ENCODE data around the gene ACAA1. TPM values are rescaled to one million over a fixed set of nuclear protein-coding genes. Genes with fewer than 3 reads are reported as not detected.
A peak's percentile ranks its signal among the peaks of the same experiment; 100 is the strongest.

ACAA1 gene
- total and polyA plus RNA-seq, 9 of the 15 experiments (the other 6 are each of a cell fraction or from before 2014, with no cell fraction given): 4.0 to 88.9 (median 57.2) TPM

DNA sequence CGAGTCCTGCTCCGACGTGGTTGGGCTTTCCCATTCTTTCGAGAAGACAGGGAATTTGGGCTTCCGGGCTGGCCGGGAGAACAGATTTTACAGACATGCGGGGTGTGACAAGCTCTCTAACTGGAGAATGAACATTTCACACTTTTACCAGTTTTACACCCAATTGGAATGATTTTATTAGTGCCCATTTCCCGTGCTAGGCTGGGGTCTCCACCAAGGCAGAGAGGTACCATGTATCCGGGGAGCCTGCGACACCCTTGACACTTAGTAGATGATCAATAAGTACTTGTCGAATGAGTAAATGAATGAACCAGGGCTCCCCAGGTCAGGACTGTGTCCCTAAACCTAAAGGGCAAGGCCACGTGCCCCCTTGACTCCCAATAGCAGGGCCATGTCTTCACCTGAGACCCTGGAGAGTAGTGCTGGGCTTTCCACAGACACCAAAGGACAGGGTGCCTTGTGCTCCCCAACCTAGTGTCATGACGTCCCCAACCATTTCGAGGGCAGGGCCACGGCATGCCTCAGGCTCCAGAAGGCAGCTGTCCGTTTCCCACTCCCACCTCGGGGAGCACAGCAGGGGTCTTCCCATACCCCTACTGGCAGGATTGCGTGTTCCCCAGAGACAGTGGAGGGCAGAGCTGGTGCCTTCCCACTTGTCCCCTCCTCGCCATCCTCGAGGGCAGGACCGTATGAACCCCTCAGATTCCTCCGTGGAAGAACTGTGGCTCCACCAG, 855 bp upstream of the ACAA1 start (continued):
- no peak for TF ChIP-seq BCLAF1 (IDR thresholded peaks at IDR 0.05; ENCODE audit: borderline replicate concordance in 1 of 2, control insufficient read depth in 1 of 2, low read depth in 2 of 2, low read length in 1 of 2)
- TF ChIP-seq ZNF76 (CRISPR knock-in tag; IDR thresholded peaks at IDR 0.05; ENCODE audit: borderline replicate concordance): peak; percentile 30; the same call in 1 of the 2 replicates
- TF ChIP-seq SMAD4 (CRISPR knock-in tag; conservative IDR thresholded peaks at IDR 0.05): peak; percentile 52
- TF ChIP-seq ZNF398 (CRISPR knock-in tag; IDR thresholded peaks at IDR 0.05): no peak
- TF ChIP-seq ZNF324 (CRISPR knock-in tag; IDR thresholded peaks at IDR 0.05): no peak; the same call in 1 of the 2 replicates
- TF ChIP-seq SAP30 (IDR thresholded peaks at IDR 0.05; ENCODE audit: borderline replicate concordance, insufficient read depth, low read depth, low read length, poor library complexity, severe bottlenecking): peak; percentile 65
- 0 out of 2 replicates have a peak, but pooled peaks have one; percentile 12 for TF ChIP-seq ZNF232 (CRISPR knock-in tag; IDR thresholded peaks at IDR 0.05)
- peak; percentile 5 for TF ChIP-seq KDM5B (IDR thresholded peaks at IDR 0.05; ENCODE audit: insufficient replicate concordance, low read depth, low read length)
- 0 out of 2 replicates have a peak, but pooled peaks have one; percentile 16 for TF ChIP-seq POLR2H (tag; IDR thresholded peaks at IDR 0.05; ENCODE audit: low read depth)
- TF ChIP-seq ZNF134 (CRISPR knock-in tag; conservative IDR thresholded peaks at IDR 0.05): no peak
- TF ChIP-seq, protein P1, sequence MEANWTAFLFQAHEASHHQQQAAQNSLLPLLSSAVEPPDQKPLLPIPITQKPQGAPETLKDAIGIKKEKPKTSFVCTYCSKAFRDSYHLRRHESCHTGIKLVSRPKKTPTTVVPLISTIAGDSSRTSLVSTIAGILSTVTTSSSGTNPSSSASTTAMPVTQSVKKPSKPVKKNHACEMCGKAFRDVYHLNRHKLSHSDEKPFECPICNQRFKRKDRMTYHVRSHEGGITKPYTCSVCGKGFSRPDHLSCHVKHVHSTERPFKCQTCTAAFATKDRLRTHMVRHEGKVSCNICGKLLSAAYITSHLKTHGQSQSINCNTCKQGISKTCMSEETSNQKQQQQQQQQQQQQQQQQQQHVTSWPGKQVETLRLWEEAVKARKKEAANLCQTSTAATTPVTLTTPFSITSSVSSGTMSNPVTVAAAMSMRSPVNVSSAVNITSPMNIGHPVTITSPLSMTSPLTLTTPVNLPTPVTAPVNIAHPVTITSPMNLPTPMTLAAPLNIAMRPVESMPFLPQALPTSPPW (CRISPR knock-in tag; IDR thresholded peaks at IDR 0.05): 0 out of 2 replicates have a peak, but pooled peaks have one; percentile 6
- TF ChIP-seq RNF2 (IDR thresholded peaks at IDR 0.05): no peak
- no peak for TF ChIP-seq ZNF146 (CRISPR knock-in tag; IDR thresholded peaks at IDR 0.05; ENCODE audit: unreplicated experiment)
- TF ChIP-seq ETV6 (IDR thresholded peaks at IDR 0.05; ENCODE audit: borderline replicate concordance in 1 of 2, low read depth in 2 of 2, low read length in 1 of 2): no peak
- no peak for TF ChIP-seq ETV6 (CRISPR knock-in tag; IDR thresholded peaks at IDR 0.05; ENCODE audit: borderline replicate concordance)
- TF ChIP-seq TARDBP (IDR thresholded peaks at IDR 0.05): 0 out of 2 replicates have a peak, but pooled peaks have one; percentile 5
- no peak for TF ChIP-seq HLTF (IDR thresholded peaks at IDR 0.05)
- peak; percentile 76 for TF ChIP-seq ZFP91 (CRISPR knock-in tag; IDR thresholded peaks at IDR 0.05)

Data from K562 (cell line).